ENCODE measurements around the gene PSORS1C2. TPM values are rescaled to one million over a fixed set of nuclear protein-coding genes. Genes with fewer than 3 reads are reported as not detected.

PSORS1C2 gene
- total RNA-seq, 1 donor from 2014 or later, result not detected

GRCh38 chr6:31174378-31174777, 35.5 kb upstream of the PSORS1C2 start:
- Mint-ChIP-seq H3K36me3 (ENCODE audit: low read depth) (no peaks in the 10 kb centered on the region), H3K27me3 (no peaks in the 10 kb centered on the region), H3K9me3 (no peaks in the 10 kb centered on the region), H3K4me3 (no peak overlapping the region), H3K27ac (no peak overlapping the region), H3K4me1 (peaks cover 8% of the 10 kb centered on the region)
- TF ChIP-seq CTCF (IDR thresholded peaks at IDR 0.05), result no peak
- intact Hi-C loops (cut with micrococcal nuclease), result no loop called here
- ChIA-PET CTCF (interaction anchor here (1.2 kb wide), 1 partner anchor 192 kb away, joined by 3 read pairs; no protein-coding TSS in a partner anchor), POLR2A (no interaction called here)
- no peak for ATAC-seq (ENCODE audit: low read depth)
- no peak for DNase-seq

- H3K4me3 Mint-ChIP-seq, result no peak overlapping the region
- DNase-seq (no peak), ATAC-seq (ENCODE audit: low read depth) (no peak)
- POLR2A ChIA-PET, result no interaction called here
- CTCF ChIA-PET, result interaction anchor here (0.6 kb wide), 1 partner anchor 19 kb away, joined by 3 read pairs; no protein-coding TSS in a partner anchor
- no peaks in the 10 kb centered on the region for H3K36me3 Mint-ChIP-seq (ENCODE audit: low read depth)
- H3K9me3 Mint-ChIP-seq, result no peaks in the 10 kb centered on the region
- H3K4me1 Mint-ChIP-seq, result peaks cover 1% of the 10 kb centered on the region
- no peak overlapping the region for H3K27ac Mint-ChIP-seq
- intact Hi-C loops (cut with micrococcal nuclease), result no loop called here
- no peak for TF ChIP-seq CTCF (IDR thresholded peaks at IDR 0.05)
- no peaks in the 10 kb centered on the region for H3K27me3 Mint-ChIP-seq
Observed at GRCh38 chr6:31173406-31173805, 34.5 kb upstream of the PSORS1C2 start.

GRCh38 chr6:31172973-31173384, 34.1 kb upstream of the PSORS1C2 start:
- ATAC-seq (ENCODE audit: low read depth), result no peak
- Mint-ChIP-seq H3K4me3 (no peak overlapping the region), H3K27me3 (no peaks in the 10 kb centered on the region), H3K9me3 (no peaks in the 10 kb centered on the region), H3K27ac (no peak overlapping the region), H3K4me1 (no peaks in the 10 kb centered on the region), H3K36me3 (ENCODE audit: low read depth) (no peaks in the 10 kb centered on the region)
- DNase-seq, result no peak
- intact Hi-C loops (cut with micrococcal nuclease), result no loop called here
- POLR2A ChIA-PET, result no interaction called here
- CTCF ChIA-PET, result interaction anchor here (0.6 kb wide), 2 partner anchors 19 to 191 kb away, joined by 3 read pairs; no protein-coding TSS in a partner anchor
- TF ChIP-seq CTCF (IDR thresholded peaks at IDR 0.05), result no peak

- H3K27ac Mint-ChIP-seq, result no peak overlapping the region
- H3K9me3 Mint-ChIP-seq, result no peaks in the 10 kb centered on the region
- H3K36me3 Mint-ChIP-seq (ENCODE audit: low read depth), result no peaks in the 10 kb centered on the region
- H3K4me3 Mint-ChIP-seq, result no peak overlapping the region
- no peaks in the 10 kb centered on the region for H3K27me3 Mint-ChIP-seq
- DNase-seq (no peak), ATAC-seq (ENCODE audit: low read depth) (no peak)
- CTCF ChIA-PET, result interaction anchor here (0.6 kb wide), 1 partner anchor 192 kb away, joined by 3 read pairs; no protein-coding TSS in a partner anchor
- no peaks in the 10 kb centered on the region for H3K4me1 Mint-ChIP-seq
- POLR2A ChIA-PET, result interaction anchor here (0.6 kb wide), 1 partner anchor 26 kb away, joined by 3 read pairs; no protein-coding TSS in a partner anchor
- intact Hi-C loops (cut with micrococcal nuclease), result no loop called here
- no peak for TF ChIP-seq CTCF (IDR thresholded peaks at IDR 0.05)
Observed at GRCh38 chr6:31171931-31172905, 33.4 kb upstream of the PSORS1C2 start.

GRCh38 chr6:31170987-31171671, 32.3 kb upstream of the PSORS1C2 start:
- DNase-seq (no peak), ATAC-seq (ENCODE audit: low read depth) (no peak)
- no peaks in the 10 kb centered on the region for H3K36me3 Mint-ChIP-seq (ENCODE audit: low read depth)
- H3K27ac Mint-ChIP-seq, result no peak overlapping the region
- intact Hi-C loops (cut with micrococcal nuclease), result no loop called here
- ChIA-PET CTCF (no interaction called here), POLR2A (interaction anchor here (0.5 kb wide), 1 partner anchor 21 kb away, joined by 4 read pairs; no protein-coding TSS in a partner anchor)
- no peaks in the 10 kb centered on the region for H3K4me1 Mint-ChIP-seq
- no peaks in the 10 kb centered on the region for H3K27me3 Mint-ChIP-seq
- H3K4me3 Mint-ChIP-seq, result no peak overlapping the region
- no peaks in the 10 kb centered on the region for H3K9me3 Mint-ChIP-seq
- no peak for TF ChIP-seq CTCF (IDR thresholded peaks at IDR 0.05)
